Left lung (tissue), 10 donors: Measurements from ENCODE around the gene CDH13. TPM values are rescaled to one million over a fixed set of nuclear protein-coding genes. Genes with fewer than 3 reads are reported as not detected.

Experiments
- ATAC-seq: fragments of 200-7000 bp; cut with Tn5 transposase; one replicate; pipeline ENCODE4 v1.9.1; 2020; ENCODE audit warnings: moderate library complexity
- DNase-seq, 4 donors: peaks; one replicate each; pipeline ENCODE4 v3.0.0-alpha.2; 2013 to 2020
- H3K27ac ChIP-seq, 2 donors: fragments of 200-600 bp; sonication (generic) in 1 of 2; one replicate each; pipeline versions ENCODE4 v1.5.0 to v1.8.0; 2020 to 2021
- H3K27me3 ChIP-seq, 2 donors: fragments of 200-600 bp; sonication (generic) in 1 of 2; one replicate each; pipeline versions ENCODE4 v1.5.0 to v1.8.0; 2020 to 2021
- H3K36me3 ChIP-seq, 2 donors: fragments of 200-600 bp; sonication (generic) in 1 of 2; one replicate each; pipeline versions ENCODE4 v1.5.0 to v1.8.0; 2020 to 2021
- H3K4me1 ChIP-seq, 2 donors: fragments of 200-600 bp; one replicate each; pipeline ENCODE4 v1.8.0; 2021
- H3K4me3 ChIP-seq, 2 donors: fragments of 200-600 bp; sonication (generic) in 1 of 2; one replicate each; pipeline versions ENCODE4 v1.5.0 to v1.8.0; 2020 to 2021; ENCODE audit warnings: mild to moderate bottlenecking in 1 of 2
- H3K9me3 ChIP-seq, 2 donors: fragments of 200-600 bp; sonication (generic) in 1 of 2; one replicate each; pipeline versions ENCODE4 v1.5.0 to v1.8.0; 2020 to 2021
- intact Hi-C, 2 donors: fragments of 100-400 bp; cut with DNase I; formaldehyde crosslinking; loops; one replicate each; pipeline versions ENCODE4 v1.11.2 to v1.14.2; 2022
- polyA plus RNA-seq, 6 donors: library from polyadenylated mRNA; unstranded; fragments of 120-200 nt; gene quantifications; one replicate each; pipeline ENCODE4 v1.2.1, GENCODE V29; 2013; ENCODE audit not compliant: insufficient read length in 6 of 6
- total RNA-seq, 2 donors: library from RNA; stranded (reverse); fragmentation: NEBNext Ultra II Directional; extraction: Animal tissue kit (Norgen Biotek cat#: 25700); gene quantifications; one replicate each; pipeline ENCODE4 v1.2.1, GENCODE V29; 2021
- TF ChIP-seq, protein P1 (sequence below), 2 donors: fragments of 200-600 bp; sonication (generic) in 1 of 2; IDR thresholded peaks; one replicate each; pipeline versions ENCODE4 v1.5.0 to v1.8.0; 2021; ENCODE audit warnings: antibody characterized with exemption in 2 of 2
- donor health status: DM: no; HTN: yes; CAD: no.
- donor health status: DM: no; HTN: no; CAD: no.

The CDH13 gene
- total and polyA plus RNA-seq, 8 donors: 2.7 to 20.3 (median 3.2) TPM

GRCh38 chr16:82855471-82855870 is 228.7 kb downstream of the CDH13 start:
- H3K27ac ChIP-seq: no peak overlapping the region
- DNase-seq (no peak), ATAC-seq (no peak)
- H3K4me3 ChIP-seq: no peak overlapping the region
- H3K36me3 ChIP-seq: no peaks in the 10 kb centered on the region
- H3K27me3 ChIP-seq: no peaks in the 10 kb centered on the region
- intact Hi-C loops: no loop called here
- TF ChIP-seq, protein P1, sequence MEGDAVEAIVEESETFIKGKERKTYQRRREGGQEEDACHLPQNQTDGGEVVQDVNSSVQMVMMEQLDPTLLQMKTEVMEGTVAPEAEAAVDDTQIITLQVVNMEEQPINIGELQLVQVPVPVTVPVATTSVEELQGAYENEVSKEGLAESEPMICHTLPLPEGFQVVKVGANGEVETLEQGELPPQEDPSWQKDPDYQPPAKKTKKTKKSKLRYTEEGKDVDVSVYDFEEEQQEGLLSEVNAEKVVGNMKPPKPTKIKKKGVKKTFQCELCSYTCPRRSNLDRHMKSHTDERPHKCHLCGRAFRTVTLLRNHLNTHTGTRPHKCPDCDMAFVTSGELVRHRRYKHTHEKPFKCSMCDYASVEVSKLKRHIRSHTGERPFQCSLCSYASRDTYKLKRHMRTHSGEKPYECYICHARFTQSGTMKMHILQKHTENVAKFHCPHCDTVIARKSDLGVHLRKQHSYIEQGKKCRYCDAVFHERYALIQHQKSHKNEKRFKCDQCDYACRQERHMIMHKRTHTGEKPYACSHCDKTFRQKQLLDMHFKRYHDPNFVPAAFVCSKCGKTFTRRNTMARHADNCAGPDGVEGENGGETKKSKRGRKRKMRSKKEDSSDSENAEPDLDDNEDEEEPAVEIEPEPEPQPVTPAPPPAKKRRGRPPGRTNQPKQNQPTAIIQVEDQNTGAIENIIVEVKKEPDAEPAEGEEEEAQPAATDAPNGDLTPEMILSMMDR (IDR thresholded peaks at IDR 0.05): no peak
- no peaks in the 10 kb centered on the region for H3K9me3 ChIP-seq
- H3K4me1 ChIP-seq: no peaks in the 10 kb centered on the region

GRCh38 chr16:82857693-82858365 is 231.1 kb downstream of the CDH13 start:
- TF ChIP-seq, protein P1 (IDR thresholded peaks at IDR 0.05): no peak
- H3K4me3 ChIP-seq: no peak overlapping the region
- H3K4me1 ChIP-seq: no peaks in the 10 kb centered on the region
- no peaks in the 10 kb centered on the region for H3K27me3 ChIP-seq
- no peaks in the 10 kb centered on the region for H3K9me3 ChIP-seq
- no peaks in the 10 kb centered on the region for H3K36me3 ChIP-seq
- no peak overlapping the region for H3K27ac ChIP-seq
- no peak for ATAC-seq
- intact Hi-C loops: no loop called here
- DNase-seq: no peak

GRCh38 chr16:82859662-82860061 is 232.9 kb downstream of the CDH13 start:
- H3K27ac ChIP-seq: no peak overlapping the region
- ATAC-seq (no peak), DNase-seq (no peak)
- H3K27me3 ChIP-seq: no peaks in the 10 kb centered on the region
- H3K9me3 ChIP-seq: no peaks in the 10 kb centered on the region
- no peaks in the 10 kb centered on the region for H3K4me1 ChIP-seq
- intact Hi-C loops: no loop called here
- H3K36me3 ChIP-seq: no peaks in the 10 kb centered on the region
- TF ChIP-seq, protein P1 (IDR thresholded peaks at IDR 0.05): no peak
- no peak overlapping the region for H3K4me3 ChIP-seq

GRCh38 chr16:82860071-82860470 is 233.3 kb downstream of the CDH13 start:
- H3K9me3 ChIP-seq: no peaks in the 10 kb centered on the region
- intact Hi-C loops: no loop called here
- DNase-seq: no peak
- no peak overlapping the region for H3K4me3 ChIP-seq
- H3K4me1 ChIP-seq: no peaks in the 10 kb centered on the region
- H3K27ac ChIP-seq: no peak overlapping the region
- TF ChIP-seq, protein P1 (IDR thresholded peaks at IDR 0.05): no peak
- no peak for ATAC-seq
- H3K36me3 ChIP-seq: no peaks in the 10 kb centered on the region
- H3K27me3 ChIP-seq: no peaks in the 10 kb centered on the region

GRCh38 chr16:82862057-82862456 is 235.3 kb downstream of the CDH13 start:
- DNase-seq (no peak), ATAC-seq (no peak)
- Histone ChIP-seq H3K4me3 (no peak overlapping the region), H3K36me3 (no peaks in the 10 kb centered on the region), H3K9me3 (peaks cover 0 to 11% of the 10 kb centered on the region in 2 donors), H3K27me3 (no peaks in the 10 kb centered on the region), H3K4me1 (no peaks in the 10 kb centered on the region), H3K27ac (no peak overlapping the region)
- intact Hi-C loops: no loop called here
- TF ChIP-seq, protein P1 (IDR thresholded peaks at IDR 0.05): no peak
